LNCAP (cell line): ENCODE data around the gene CNP.

ENCODE experiments used
- CTCF ChIP-seq: fragments of 450-650 bp; IDR thresholded peaks from 2 replicates; pipeline ENCODE4 v1.5.1; 2017; ENCODE audit warnings: mild to moderate bottlenecking

CNP gene

DNA sequence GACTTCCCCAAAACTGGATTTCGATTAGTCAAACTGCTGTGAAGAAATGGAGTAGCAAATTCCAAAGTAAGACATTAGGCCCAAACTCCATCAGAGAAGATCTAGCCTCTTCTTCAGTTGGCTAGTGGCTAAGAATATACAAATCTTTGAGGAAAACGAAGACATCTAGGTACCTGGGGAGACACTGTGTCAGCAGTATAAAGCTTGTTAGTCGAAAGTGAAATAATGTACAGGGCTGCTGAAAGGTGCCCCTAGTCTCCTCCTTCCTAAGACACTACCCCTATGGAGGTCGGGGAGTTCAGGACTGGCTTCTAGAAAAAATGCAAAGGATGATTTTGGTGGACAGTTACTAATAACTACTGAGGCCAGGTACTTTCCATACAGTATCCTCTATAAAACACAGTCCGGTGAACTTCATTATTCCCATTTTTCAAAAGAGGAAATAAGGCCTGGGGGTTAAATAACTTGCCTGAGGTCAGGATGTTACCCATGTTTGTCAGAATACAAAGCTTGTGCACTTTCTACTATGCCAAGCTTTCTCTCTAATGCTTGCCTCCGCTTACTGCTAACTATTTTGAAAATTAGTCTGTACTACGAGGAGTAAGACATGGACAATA lies 35.7 kb downstream of the CNP start:
- no peak for TF ChIP-seq CTCF

GRCh38 chr17:42002792-42003301 lies 36.3 kb downstream of the CNP start:
- no peak for TF ChIP-seq CTCF

- TF ChIP-seq CTCF: no peak
Observed at GRCh38 chr17:42005166-42005565, 38.6 kb downstream of the CNP start.

DNA sequence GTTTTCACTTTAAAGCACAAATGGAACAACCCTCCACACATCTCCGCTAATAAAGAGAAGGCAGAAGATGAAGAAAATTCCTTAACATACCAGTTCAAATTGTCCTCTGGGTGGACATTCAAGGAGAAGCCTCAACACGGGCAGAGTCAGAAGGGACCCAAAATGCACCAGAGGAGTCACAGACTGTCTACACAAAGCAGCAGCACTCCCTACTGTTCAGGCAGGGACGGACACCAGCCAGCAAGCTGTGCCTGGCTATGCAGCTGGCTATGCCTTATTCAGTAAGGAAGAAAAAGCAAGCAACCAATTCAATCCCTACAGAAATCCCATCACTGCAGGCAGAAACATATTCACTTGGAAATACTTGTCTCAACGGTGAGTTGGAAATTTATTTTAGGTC lies 42.6 kb downstream of the CNP start:
- no peak for TF ChIP-seq CTCF

DNA sequence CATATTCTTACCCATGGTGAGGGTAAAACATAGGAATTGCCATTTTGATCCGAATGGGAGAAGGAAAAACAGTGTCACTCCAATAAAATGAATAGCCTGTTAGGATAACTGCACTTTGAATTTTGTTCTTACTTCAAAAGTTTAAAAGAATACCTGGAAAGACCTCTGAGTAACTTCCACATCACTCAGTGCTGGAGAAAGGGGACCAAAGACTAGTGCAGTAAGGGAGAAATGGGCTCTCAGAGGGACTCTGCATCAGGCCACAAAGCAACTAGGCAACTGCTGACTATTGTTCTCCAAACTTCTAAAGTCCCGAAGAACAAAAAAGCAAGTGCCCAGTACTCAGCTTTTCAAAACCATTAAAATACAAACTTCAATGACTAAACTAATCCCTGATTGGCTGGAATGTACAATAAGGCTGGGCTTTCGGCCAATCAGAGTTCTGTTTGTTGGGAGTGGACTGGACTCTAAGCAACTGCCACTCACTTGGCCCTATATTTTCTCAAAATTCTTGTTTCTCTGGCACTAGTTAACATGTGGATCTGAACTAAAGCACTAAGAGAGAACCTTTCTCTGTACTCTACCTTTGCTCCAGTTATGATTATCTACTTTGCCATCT lies 44.4 kb downstream of the CNP start:
- no peak for TF ChIP-seq CTCF

- TF ChIP-seq CTCF: no peak
Observed at GRCh38 chr17:42016411-42016831, 49.8 kb downstream of the CNP start.

DNA sequence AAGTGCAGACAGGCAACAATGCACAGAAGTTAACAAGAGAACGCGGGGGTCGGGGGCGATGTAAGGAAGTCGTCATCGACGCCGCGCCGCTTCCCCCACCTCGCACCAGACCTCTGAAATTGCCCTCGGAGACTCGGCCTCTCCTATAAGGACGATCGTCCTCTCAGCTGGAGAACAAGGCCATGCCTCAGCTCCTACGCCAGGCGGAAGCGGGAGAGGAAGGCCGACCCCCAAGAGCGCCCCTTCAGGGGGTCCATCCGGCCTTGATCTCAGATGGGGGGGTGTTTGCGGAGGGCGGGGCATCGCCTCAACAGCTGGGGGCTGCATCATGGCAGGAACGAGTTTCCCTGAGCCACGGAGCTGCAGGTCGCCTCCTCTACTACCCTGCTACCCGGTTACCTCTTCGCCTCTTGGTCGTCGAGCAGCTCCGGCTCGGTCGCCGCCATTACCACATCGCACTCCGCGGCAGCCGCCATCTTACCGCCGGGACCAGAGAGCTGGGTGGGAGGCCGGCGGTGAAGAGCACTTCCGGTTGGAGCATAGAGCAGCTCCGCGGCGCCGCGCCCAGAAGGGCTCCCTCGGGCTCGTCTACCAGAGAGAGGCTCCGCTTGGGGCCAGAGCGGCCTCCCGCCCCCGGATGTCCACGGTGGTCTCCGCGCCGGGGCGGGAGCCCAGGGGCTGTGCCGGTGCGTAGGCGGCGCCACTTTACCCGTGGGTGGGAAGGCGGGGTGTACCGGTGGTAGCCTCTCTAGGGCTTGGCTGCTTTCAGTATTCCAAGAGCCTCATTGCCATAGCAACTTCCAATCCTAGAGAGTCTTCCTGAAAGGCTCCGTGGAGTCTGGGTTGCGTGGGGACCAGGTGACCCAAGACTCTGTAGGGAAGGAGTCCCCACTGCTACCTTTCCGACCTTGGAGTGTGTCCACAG lies 50.6 kb downstream of the CNP start, which contains the start of gene DNAJC7:
Gene DNAJC7 (minus strand): TSS at position 499 of the 925 bp plus-strand sequence. CDS start 23 bp downstream, at position 476.
- no peak for TF ChIP-seq CTCF
